ENCODE measurements around the gene FCN1. TPM values are rescaled to one million over a fixed set of nuclear protein-coding genes. Genes with fewer than 3 reads are reported as not detected.

The FCN1 gene
- total and polyA plus RNA-seq, 3 donors from 2014 or later, result 0.19 to 8.0 TPM; not detected in 1

DNA sequence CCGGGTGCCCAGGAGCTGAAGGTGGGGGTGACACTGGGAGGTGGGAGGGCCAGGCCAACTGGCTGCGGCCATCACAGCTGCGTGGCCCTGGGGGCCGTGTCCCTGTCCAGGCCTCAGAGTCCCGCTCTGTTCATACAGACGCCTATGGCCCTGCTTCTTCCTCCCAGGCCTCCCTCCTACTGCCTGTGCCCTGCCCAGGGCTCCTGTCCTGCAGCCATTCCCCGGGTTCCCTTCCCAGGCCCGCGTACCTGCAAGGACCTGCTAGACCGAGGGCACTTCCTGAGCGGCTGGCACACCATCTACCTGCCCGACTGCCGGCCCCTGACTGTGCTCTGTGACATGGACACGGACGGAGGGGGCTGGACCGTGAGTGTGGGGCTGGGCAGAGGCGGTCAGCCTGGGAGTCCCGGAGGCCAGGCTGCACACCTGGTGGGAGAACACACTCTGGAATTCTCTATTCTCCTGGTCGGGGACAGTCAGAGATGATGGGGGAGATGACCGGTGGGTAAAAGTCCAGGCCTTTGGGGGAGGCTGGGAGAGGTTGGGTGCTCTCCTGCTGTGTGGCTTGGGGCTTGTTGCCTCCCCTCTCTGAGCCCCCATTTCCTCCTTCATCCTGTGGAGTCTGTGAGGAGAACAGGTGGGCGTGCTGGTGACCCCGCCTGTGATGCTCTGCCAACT lies 32.6 kb downstream of the FCN1 start:
- no peak for DNase-seq
- intact Hi-C loops (cut with DNase I; ENCODE audit: low total_unique reads), result no loop called here
- no peak overlapping the region for H3K4me3 ChIP-seq
- TF ChIP-seq, protein P1, sequence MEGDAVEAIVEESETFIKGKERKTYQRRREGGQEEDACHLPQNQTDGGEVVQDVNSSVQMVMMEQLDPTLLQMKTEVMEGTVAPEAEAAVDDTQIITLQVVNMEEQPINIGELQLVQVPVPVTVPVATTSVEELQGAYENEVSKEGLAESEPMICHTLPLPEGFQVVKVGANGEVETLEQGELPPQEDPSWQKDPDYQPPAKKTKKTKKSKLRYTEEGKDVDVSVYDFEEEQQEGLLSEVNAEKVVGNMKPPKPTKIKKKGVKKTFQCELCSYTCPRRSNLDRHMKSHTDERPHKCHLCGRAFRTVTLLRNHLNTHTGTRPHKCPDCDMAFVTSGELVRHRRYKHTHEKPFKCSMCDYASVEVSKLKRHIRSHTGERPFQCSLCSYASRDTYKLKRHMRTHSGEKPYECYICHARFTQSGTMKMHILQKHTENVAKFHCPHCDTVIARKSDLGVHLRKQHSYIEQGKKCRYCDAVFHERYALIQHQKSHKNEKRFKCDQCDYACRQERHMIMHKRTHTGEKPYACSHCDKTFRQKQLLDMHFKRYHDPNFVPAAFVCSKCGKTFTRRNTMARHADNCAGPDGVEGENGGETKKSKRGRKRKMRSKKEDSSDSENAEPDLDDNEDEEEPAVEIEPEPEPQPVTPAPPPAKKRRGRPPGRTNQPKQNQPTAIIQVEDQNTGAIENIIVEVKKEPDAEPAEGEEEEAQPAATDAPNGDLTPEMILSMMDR (IDR thresholded peaks at IDR 0.05), result no peak
- no peak for TF ChIP-seq POLR2A (IDR thresholded peaks at IDR 0.05)
- no peaks in the 10 kb centered on the region for H3K36me3 ChIP-seq (ENCODE audit: low read depth, missing control alignments)
- 95 to 98% methylated on average over 17 to 22 of the region's 22 CpGs for WGBS, 2 donors
- H3K9me3 ChIP-seq, result no peaks in the 10 kb centered on the region
- H3K4me1 ChIP-seq, result peaks cover 11% of the 10 kb centered on the region
- no peaks in the 10 kb centered on the region for H3K27me3 ChIP-seq
- H3K27ac ChIP-seq, result no peak overlapping the region

DNA sequence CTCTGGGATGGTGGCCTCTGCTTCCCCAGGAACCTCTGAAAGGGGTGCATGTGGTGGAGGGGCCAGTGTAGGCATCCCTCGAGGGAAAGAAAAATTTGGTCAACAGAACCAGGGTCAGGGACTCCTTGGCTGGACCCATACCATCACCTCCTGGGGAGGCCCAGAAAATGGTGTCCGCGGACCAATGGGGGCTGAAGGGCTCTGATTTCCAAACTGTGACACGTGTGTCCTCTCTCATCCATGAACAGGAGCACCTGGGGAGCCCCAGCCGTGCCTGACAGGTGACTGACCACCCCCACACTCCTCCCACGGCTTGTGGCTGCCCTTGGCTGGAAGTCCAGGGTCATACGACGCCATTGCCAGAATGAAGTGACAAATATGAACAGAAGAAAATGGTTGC lies 33.2 kb downstream of the FCN1 start:
- Histone ChIP-seq H3K36me3 (ENCODE audit: low read depth, missing control alignments) (no peaks in the 10 kb centered on the region), H3K4me1 (peaks cover 14% of the 10 kb centered on the region), H3K27ac (no peak overlapping the region), H3K9me3 (no peaks in the 10 kb centered on the region), H3K27me3 (no peaks in the 10 kb centered on the region), H3K4me3 (no peak overlapping the region)
- 73 to 82% methylated on average over 6 to 8 of the region's 8 CpGs for WGBS, 2 donors
- no peak for DNase-seq
- intact Hi-C loops (cut with DNase I; ENCODE audit: low total_unique reads), result no loop called here
- TF ChIP-seq, protein P1 (IDR thresholded peaks at IDR 0.05), result no peak
- no peak for TF ChIP-seq POLR2A (IDR thresholded peaks at IDR 0.05)

DNA sequence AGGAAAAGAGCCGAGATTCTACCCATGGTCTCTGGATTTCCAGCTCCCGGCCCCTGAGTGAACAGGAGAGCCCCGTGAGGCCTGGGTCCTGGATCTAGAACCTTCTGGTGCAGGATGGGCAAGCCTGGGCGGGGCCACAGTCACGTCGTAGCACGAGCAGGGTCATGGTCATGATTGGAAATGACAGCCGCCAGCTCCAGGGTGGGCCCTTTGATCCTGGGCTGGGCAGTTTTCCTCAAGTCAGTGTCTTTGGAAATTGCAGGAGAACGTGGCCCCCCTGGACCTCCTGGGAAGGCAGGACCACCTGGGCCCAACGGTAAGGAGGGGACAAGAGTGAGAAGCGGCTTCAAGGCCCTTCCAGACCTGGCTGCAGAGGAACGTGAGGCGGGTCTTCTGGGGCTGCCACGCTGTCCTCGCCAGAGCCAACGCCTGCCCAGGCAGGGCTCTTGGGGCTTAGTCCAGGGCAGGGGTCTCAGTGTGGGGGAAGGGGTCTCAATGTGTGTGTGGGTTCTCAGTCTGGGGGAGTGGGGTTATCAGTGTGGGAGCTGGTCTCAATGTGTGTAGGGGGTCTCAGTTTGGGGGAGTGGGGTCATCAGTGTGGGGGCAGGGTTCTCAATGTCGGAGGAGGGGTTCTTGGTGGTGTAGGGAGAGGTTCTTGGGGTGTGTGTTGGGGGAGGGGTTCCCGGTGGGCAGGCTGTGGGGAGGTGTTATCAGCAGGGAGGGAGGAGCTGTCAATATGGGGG lies 34.5 kb downstream of the FCN1 start:
- TF ChIP-seq, protein P1 (IDR thresholded peaks at IDR 0.05), result no peak
- no peak for TF ChIP-seq POLR2A (IDR thresholded peaks at IDR 0.05)
- intact Hi-C loops (cut with DNase I; ENCODE audit: low total_unique reads), result no loop called here
- H3K4me1 ChIP-seq, result peaks cover 14% of the 10 kb centered on the region
- H3K4me3 ChIP-seq, result no peak overlapping the region
- no peaks in the 10 kb centered on the region for H3K9me3 ChIP-seq
- no peak overlapping the region for H3K27ac ChIP-seq
- no peaks in the 10 kb centered on the region for H3K27me3 ChIP-seq
- no peak for DNase-seq
- H3K36me3 ChIP-seq (ENCODE audit: low read depth, missing control alignments), result no peaks in the 10 kb centered on the region
- 87 to 96% methylated on average over 9 to 18 of the region's 18 CpGs for WGBS, 2 donors

DNA sequence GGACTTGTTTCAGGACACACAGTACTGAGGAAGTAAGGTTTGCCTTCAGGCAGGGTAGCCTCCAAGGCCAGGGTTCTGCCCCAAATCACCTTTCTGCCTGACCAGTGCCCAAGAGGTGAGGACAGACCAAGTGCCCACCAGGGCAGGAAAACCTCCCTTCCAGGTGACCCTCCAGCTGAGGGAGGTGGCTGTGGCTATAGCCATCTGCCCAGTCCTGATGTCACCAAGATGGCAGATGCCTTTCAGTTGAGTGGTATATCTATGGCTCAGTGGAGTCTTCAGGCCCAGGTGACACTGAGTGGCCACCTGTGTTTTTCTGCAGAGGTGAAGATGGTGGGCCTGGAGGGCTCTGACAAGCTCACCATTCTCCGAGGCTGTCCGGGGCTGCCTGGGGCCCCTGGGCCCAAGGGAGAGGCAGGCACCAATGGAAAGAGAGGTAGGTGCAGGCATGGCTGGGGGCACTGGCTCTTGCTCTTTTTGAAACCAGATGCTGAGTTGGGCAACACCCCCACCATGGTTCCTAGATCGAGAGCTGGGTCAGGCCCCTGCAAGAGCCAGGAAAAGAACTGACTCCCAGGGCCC lies 35.4 kb downstream of the FCN1 start:
- WGBS, 2 donors, result 83% methylated on average over 3 of the region's 3 CpGs; no CpG with 5 or more reads in 1 of the 2 donors
- DNase-seq, result no peak
- no peaks in the 10 kb centered on the region for H3K9me3 ChIP-seq
- no peaks in the 10 kb centered on the region for H3K27me3 ChIP-seq
- peaks cover 14% of the 10 kb centered on the region for H3K4me1 ChIP-seq
- TF ChIP-seq, protein P1 (IDR thresholded peaks at IDR 0.05), result no peak
- no peak for TF ChIP-seq POLR2A (IDR thresholded peaks at IDR 0.05)
- no peaks in the 10 kb centered on the region for H3K36me3 ChIP-seq (ENCODE audit: low read depth, missing control alignments)
- no peak overlapping the region for H3K4me3 ChIP-seq
- H3K27ac ChIP-seq, result no peak overlapping the region
- intact Hi-C loops (cut with DNase I; ENCODE audit: low total_unique reads), result no loop called here

Measured in testis (tissue), 3 donors.